HuH-7.5 (cell line): ENCODE results near the gene COL28A1.
"Not testable (repeated sequence)": the region's sequence is repeated elsewhere in the genome, so short reads cannot be mapped to it uniquely, and the experiment has no call there.

Experiments
- DNase-seq: peaks from one replicate; pipeline ENCODE4 v3.0.0; 2011; ENCODE audit warnings: low spot score

Gene COL28A1

GRCh38 chr7:7416031-7416858, 119.4 kb downstream of the COL28A1 start:
- DNase-seq, result no peak

DNA sequence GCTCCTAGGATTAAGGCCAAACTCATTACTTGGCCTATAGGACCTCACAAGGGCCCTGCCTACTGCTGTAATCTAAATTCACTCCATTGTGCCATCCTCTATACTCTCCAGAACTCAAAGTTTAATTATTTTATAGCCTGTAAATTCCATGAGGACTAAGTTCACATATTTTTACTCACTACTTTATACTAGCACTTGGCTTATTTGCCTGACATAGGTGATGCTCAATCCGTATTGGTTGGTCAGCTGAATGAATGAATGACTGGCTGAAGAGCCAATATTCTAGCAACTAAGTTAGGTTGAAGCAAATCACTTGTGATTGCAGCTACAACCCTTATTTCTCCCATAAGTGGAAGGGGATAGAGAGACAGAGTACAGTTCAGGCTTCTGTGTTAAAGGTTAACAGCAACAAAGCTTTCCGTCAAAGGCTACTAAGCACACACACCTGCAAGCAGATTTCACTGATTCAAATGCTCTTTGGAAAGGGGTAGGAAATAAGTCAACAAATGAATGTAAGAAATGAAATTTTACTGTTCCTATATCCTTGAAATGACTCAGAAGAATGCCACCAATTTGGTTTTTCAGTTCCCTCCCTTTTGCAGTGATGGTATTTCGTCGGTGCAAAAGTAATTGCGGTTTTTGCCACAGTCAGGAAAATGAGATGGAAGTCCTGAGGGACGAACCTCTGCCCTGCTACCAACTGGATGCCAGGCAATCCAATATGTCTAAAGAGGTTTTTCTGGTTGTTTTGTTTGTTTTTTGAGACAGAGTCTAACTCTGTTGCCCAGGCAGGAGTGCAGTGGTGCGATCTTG, 120.7 kb downstream of the COL28A1 start:
- no peak for DNase-seq

GRCh38 chr7:7408001-7408770, 127.5 kb downstream of the COL28A1 start:
- no peak for DNase-seq

- no peak for DNase-seq
These were observed 130.2 kb downstream of the COL28A1 start for GRCh38 chr7:7405461-7405860.

- no peak for DNase-seq
These were observed 136.0 kb downstream of the COL28A1 start for GRCh38 chr7:7399707-7400106.

DNA sequence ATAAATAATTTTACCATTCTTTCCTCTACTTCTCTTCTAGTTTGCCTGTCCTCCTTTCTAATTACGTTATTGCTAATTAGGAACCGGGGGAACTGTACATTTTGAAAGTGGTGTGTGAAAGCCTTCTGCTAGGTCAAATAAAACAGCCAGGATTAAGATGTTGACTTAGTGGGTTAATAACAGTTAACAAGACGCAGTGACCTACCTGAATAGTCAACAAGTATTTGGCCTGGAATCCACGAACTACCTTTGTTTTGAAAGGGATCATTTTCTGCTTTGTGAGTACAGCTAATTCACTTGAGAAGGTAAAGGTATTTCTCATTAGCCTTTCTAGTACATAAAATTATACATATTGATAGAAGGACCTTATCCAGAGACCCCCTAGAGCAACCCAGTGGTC, 139.9 kb downstream of the COL28A1 start:
- no peak for DNase-seq

DNA sequence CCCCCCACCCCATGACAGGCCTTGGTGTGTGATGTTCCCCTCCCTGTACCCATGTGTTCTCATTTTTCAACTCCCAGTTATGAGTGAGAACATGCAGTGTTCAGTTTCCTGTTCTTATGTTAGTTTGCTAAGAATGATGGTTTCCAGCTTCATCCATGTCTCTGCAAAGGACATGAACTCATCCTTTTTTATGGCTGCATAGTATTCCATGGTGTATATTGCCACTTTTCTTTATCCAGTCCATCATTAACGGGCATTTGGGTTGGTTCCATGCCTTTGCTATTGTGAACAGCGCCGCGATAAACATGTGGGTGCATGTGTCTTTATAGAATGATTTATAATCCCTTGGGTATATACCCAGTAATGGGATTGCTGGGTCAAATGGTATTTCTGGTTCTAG, 147.5 kb downstream of the COL28A1 start:
- DNase-seq, result not testable (repeated sequence)

DNA sequence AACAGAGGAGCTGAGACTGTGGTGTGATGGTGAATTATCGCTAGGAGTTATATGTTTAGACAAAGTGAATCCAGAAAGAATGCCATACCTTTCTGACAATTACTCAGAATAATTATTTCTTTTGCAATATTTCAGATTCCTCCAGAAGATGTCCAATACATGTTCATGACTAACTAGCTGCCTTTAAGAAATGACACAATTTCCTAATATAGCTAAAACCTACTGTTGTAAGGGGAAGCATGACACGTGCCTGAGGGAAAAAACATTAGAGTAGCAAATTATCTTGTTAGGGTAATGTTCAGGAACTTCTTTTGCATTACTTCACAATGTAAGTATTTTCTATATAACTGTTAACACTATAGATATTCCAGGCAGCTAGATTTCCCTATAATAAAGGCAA, 150.3 kb downstream of the COL28A1 start:
- no peak for DNase-seq

DNA sequence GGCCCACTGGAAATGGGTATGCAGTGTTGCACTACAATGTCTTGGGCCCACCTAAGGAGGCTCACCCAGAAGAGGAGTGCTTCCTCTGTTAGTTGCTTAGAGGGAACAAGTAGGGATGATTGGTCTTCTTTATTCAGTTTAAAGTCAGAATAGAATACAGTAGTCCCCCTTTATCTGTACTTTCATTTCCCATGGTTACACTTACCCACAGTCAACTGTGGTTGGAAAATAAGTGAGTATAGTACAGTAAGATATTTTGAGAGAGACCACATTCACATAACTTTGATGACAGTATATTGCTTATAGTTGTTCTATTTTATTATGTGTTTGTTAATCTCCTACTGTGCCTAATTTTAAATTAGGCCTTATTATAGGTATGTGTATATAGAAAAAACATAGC, 151.4 kb downstream of the COL28A1 start:
- DNase-seq, result no peak

GRCh38 chr7:7375538-7375937, 160.1 kb downstream of the COL28A1 start:
- DNase-seq, result no peak

DNA sequence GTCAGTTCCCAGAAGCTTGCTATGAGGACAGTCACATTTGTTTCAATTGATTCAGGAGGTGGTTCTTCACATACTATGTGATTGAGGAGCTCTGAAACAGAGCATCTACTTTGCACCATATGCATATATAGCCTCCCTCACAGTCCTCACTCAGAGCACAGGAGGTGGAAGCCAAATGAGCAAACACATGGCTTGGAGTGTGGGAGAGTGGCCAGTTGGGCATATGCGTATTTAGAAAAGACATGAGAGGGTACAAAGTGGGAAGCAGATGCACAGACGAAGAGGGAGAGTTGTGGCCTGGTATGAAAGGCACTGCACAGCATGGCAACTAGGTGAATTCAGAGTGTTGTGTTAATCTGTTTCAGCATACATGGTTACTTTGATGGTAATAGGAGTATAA, 165.6 kb downstream of the COL28A1 start:
- no peak for DNase-seq

DNA sequence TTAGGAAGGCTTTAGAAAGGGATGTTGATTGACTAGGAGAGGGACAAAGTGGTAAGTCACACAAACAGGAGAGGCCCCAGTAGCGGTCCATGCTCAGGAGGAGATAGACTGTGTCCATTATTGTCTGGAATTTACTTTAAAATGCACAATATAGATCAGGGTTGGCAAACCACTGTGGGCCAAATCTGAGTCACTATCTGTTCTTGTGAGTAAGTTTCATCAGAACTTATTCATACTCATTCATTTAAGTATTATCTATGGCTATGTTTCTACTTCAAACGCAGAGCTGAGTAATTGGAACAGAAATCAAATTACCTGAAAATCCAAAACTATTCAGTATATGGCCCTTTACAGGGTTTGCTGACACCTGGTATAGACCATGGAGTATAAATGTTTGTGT, 166.5 kb downstream of the COL28A1 start:
- DNase-seq, result no peak

GRCh38 chr7:7354674-7355073, 181.0 kb downstream of the COL28A1 start:
- DNase-seq, result no peak

- DNase-seq, result no peak
These were observed 182.8 kb downstream of the COL28A1 start for GRCh38 chr7:7352845-7353244.

- DNase-seq, result no peak
These were observed 183.8 kb downstream of the COL28A1 start for GRCh38 chr7:7351832-7352231.

GRCh38 chr7:7351156-7351555, 184.5 kb downstream of the COL28A1 start:
- no peak for DNase-seq

- DNase-seq, result no peak
These were observed 186.5 kb downstream of the COL28A1 start for GRCh38 chr7:7349156-7349555.

GRCh38 chr7:7347045-7347444, 188.6 kb downstream of the COL28A1 start:
- no peak for DNase-seq

DNA sequence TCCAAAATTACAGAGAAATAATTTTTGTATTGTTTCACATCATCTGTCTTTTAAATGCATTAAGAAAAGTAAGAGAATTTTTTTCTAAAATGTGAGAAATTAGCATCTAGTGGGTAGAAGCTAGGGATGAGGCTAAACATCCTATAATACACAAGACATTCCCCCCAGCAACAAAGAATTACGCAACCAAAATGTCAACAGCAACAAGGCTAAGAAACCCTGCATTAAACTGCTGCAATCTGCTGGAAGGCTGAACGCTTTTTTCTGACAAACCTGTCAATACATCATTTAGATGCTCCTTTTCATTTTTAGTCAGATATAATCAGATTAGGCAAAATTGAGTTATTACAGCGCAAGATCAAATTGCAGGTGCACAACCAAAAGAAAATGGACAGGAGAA, 191.1 kb downstream of the COL28A1 start:
- DNase-seq, result no peak

DNA sequence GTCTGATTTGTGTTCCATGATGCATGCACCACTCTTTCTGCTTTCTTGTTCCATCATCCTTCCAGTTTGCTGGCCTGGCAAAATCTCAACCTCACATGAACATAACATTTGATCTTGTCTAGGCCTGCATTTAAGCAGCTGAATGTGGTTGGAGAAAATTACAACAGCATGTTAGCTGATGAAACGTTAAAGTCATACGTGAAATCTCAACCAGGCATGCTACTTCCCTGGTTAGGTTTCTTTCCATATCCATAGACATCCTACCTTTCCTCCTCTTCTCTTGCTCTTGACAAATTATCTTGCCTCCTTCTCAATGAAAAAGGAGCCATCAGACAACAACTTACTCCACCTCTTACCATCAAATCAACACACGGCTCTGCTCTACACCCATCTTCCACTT, 199.8 kb downstream of the COL28A1 start:
- DNase-seq, result no peak

DNA sequence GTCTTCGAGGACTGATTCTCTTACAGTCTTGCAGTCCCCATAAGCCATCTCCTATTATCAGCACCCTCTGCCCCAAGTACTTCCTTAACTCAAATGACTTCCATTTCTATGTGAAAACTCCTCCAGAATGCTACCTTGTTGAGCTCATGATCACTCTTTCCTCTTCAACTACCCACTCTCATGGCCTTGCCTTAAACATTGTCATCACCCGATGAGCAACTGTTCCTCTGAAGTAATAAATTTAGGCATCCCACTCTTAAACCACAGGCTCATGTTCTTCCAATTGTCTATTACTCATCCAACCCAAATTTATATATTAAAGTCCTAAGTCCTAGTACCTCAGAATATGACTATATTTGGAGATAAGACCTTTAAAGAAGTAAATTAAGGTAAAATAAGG, 200.5 kb downstream of the COL28A1 start:
- no peak for DNase-seq

DNA sequence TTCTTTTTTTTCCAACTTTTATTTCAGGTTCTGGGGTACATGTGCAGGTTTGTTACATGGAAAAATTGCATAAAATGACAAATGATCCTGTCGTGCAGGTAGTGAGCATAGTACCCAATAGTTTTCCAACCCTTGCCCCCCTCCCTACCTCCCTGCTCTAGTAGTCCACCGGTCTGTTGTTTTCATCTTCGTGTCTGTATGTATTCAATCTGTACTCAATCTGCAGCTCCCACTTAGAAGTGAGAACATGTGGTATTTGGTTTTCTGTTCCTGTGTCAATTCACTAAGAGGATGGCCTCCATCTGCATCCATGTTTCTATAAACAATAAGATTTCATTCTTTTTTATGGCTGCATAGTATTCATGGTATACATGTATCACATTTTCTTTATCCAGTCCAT, 202.1 kb downstream of the COL28A1 start:
- DNase-seq, result no peak

GRCh38 chr7:7331523-7331922, 204.2 kb downstream of the COL28A1 start:
- no peak for DNase-seq
